Left hindlimb (tissue), 1 donor: ENCODE measurements around the gene ATRIP.
A peak's percentile ranks its signal among the peaks of the same experiment; 100 is the strongest.
"Not testable (repeated sequence)": the region's sequence is repeated elsewhere in the genome, so short reads cannot be mapped to it uniquely, and the experiment has no call there.

Experiments
- DNase-seq: peaks from one replicate; pipeline ENCODE4 v3.0.0-alpha.2; 2018

Gene ATRIP

GRCh38 chr3:48439820-48440589, 6.5 kb upstream of the ATRIP start, which contains the start of the genes CCDC51 and TMA7:
Gene CCDC51, minus strand, starts transcription at chr3:48440119. Its CDS starts 4,991 bp downstream, at chr3:48435128.
Gene TMA7, plus strand, starts transcription at chr3:48440257. Its CDS starts 40 bp downstream, at chr3:48440297.
- peak; percentile 97 for DNase-seq

GRCh38 chr3:48440590-48440958, 6.0 kb upstream of the ATRIP start:
- no peak for DNase-seq

GRCh38 chr3:48441940-48442339, 4.6 kb upstream of the ATRIP start:
- no peak for DNase-seq

- DNase-seq: no peak
Measured at GRCh38 chr3:48445277-48445882, 1.2 kb upstream of the ATRIP start.

GRCh38 chr3:48446043-48446424, 503 bp upstream of the ATRIP start:
- no peak for DNase-seq

GRCh38 chr3:48451270-48451669, 4.7 kb downstream of the ATRIP start:
- DNase-seq: no peak

- no peak for DNase-seq
Measured at GRCh38 chr3:48456456-48456855, 9.9 kb downstream of the ATRIP start.

- DNase-seq: no peak
Measured at GRCh38 chr3:48459331-48459730, 12.8 kb downstream of the ATRIP start.

- no peak for DNase-seq
Measured at GRCh38 chr3:48459773-48460516, 13.4 kb downstream of the ATRIP start.

GRCh38 chr3:48460517-48460902, 14.0 kb downstream of the ATRIP start:
- DNase-seq: no peak

- not testable (repeated sequence) for DNase-seq
Measured at GRCh38 chr3:48461767-48462166, 15.2 kb downstream of the ATRIP start.

- no peak for DNase-seq
Measured at GRCh38 chr3:48463703-48464102, 17.2 kb downstream of the ATRIP start.

- no peak for DNase-seq
Measured at GRCh38 chr3:48464713-48465221, 18.2 kb downstream of the ATRIP start.

GRCh38 chr3:48465237-48465530, 18.6 kb downstream of the ATRIP start:
- DNase-seq: no peak

- peak; percentile 98 for DNase-seq
Measured at GRCh38 chr3:48465531-48466378, 19.2 kb downstream of the ATRIP start.

- no peak for DNase-seq
Measured at GRCh38 chr3:48466386-48467109, 20.0 kb downstream of the ATRIP start.

GRCh38 chr3:48467110-48467454, 20.5 kb downstream of the ATRIP start:
- DNase-seq: no peak

GRCh38 chr3:48467473-48468267, 21.1 kb downstream of the ATRIP start:
- DNase-seq: no peak

GRCh38 chr3:48468329-48468731, 21.8 kb downstream of the ATRIP start:
- no peak for DNase-seq

GRCh38 chr3:48469046-48469915, 22.7 kb downstream of the ATRIP start:
- DNase-seq: no peak
